Ishikawa (cell line): ENCODE measurements around the gene XRCC4.

ENCODE experiments used
- CEBPB ChIP-seq: IDR thresholded peaks from 2 replicates; pipeline ENCODE4 v1.6.1; 2012
- CREB1 ChIP-seq: IDR thresholded peaks from 2 replicates; pipeline ENCODE4 v1.6.1; 2012; ENCODE audit warnings: low read depth
- EGR1 ChIP-seq: IDR thresholded peaks from 2 replicates; pipeline ENCODE4 v1.6.1; 2012
- EP300 ChIP-seq: IDR thresholded peaks from 2 replicates; pipeline ENCODE4 v1.6.1; 2012; ENCODE audit warnings: borderline replicate concordance
- FOXM1 ChIP-seq: IDR thresholded peaks from 2 replicates; pipeline ENCODE4 v1.6.1; 2012; ENCODE audit warnings: low read depth, borderline replicate concordance
- MAX ChIP-seq: IDR thresholded peaks from 2 replicates; pipeline ENCODE4 v1.6.1; 2012
- NFIC ChIP-seq: IDR thresholded peaks from 2 replicates; pipeline ENCODE4 v1.6.1; 2012
- RAD21 ChIP-seq: IDR thresholded peaks from 2 replicates; pipeline ENCODE4 v1.6.1; 2012; ENCODE audit warnings: low read depth
- REST ChIP-seq: IDR thresholded peaks from 2 replicates; pipeline ENCODE4 v1.6.1; 2012; ENCODE audit warnings: low read depth, mild to moderate bottlenecking
- TAF1 ChIP-seq: IDR thresholded peaks from 2 replicates; pipeline ENCODE4 v1.6.1; 2012; ENCODE audit warnings: low read depth, mild to moderate bottlenecking
- TCF12 ChIP-seq: IDR thresholded peaks from 2 replicates; pipeline ENCODE4 v1.6.1; 2012; ENCODE audit warnings: low read depth
- TEAD4 ChIP-seq: IDR thresholded peaks from 2 replicates; pipeline ENCODE4 v1.6.1; 2012
- USF1 ChIP-seq: IDR thresholded peaks from 2 replicates; pipeline ENCODE4 v1.6.1; 2012
- YY1 ChIP-seq: IDR thresholded peaks from 2 replicates; pipeline ENCODE4 v1.6.1; 2012; ENCODE audit warnings: low read depth
- ZBTB7A ChIP-seq: IDR thresholded peaks from 2 replicates; pipeline ENCODE4 v1.6.1; 2012; ENCODE audit warnings: low read depth

Gene XRCC4

GRCh38 chr5:83082750-83083149 is 5.4 kb downstream of the XRCC4 start:
- TF ChIP-seq REST (no peak), CREB1 (no peak), YY1 (no peak), EP300 (no peak), FOXM1 (no peak), MAX (no peak), TCF12 (no peak), ZBTB7A (no peak), CEBPB (no peak), TAF1 (no peak), NFIC (no peak), USF1 (no peak), RAD21 (no peak), EGR1 (no peak), TEAD4 (no peak)

GRCh38 chr5:83084336-83084735 is 7.0 kb downstream of the XRCC4 start:
- no peak for TF ChIP-seq RAD21
- no peak for TF ChIP-seq NFIC
- no peak for TF ChIP-seq USF1
- no peak for TF ChIP-seq MAX
- TF ChIP-seq TEAD4 = no peak
- no peak for TF ChIP-seq ZBTB7A
- TF ChIP-seq REST = no peak
- TF ChIP-seq TCF12 = no peak
- TF ChIP-seq EP300 = no peak
- TF ChIP-seq TAF1 = no peak
- TF ChIP-seq YY1 = no peak

GRCh38 chr5:83085106-83085505 is 7.8 kb downstream of the XRCC4 start:
- TF ChIP-seq REST (no peak), EP300 (no peak), MAX (no peak), USF1 (no peak), CREB1 (no peak), RAD21 (no peak), TAF1 (no peak), EGR1 (no peak), NFIC (no peak), CEBPB (no peak), ZBTB7A (no peak), FOXM1 (no peak), YY1 (no peak), TEAD4 (no peak)

GRCh38 chr5:83090169-83090568 is 12.8 kb downstream of the XRCC4 start:
- TF ChIP-seq TEAD4 (no peak), EP300 (no peak), YY1 (no peak), TCF12 (no peak), NFIC (no peak), ZBTB7A (no peak), REST (no peak), CREB1 (no peak), MAX (no peak), FOXM1 (no peak), USF1 (no peak)
